Measurements from ENCODE around the gene HDAC4.

HDAC4 gene

DNA sequence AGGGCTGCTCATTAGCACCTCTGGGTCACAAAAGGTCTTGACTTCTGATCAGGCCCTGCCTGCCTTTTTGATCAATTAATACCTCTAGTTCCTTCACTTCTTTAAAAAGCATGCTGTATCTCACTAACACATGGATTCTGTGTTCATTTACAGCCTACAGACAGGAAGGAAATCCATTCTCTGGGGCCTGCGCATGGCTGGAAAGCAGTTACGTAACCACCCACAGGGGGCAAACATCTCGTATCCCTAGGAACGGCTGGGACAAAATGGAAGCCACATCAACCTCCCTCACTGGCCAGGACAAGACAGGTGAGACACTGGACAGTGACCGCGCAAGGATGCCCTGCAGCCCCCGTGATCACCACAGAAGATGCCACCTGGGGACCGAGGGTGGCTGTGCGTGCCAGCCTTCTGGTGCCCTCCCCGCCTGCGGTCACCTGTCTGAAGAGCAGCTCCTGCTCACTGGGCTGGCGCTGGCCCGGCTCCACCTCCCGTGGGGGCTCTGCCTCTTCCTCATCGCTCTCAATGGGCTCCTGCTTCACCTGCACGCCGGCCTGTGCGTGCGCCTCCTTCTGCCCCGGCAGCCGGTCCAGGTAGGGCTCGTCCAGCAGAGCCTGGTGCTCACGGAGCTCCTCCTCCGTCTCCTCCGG lies 286.1 kb downstream of the HDAC4 start:
- Histone ChIP-seq H3K9me3 (ENCODE audit: insufficient read depth, low read depth, low read length) (no peaks in the 10 kb centered on the region), H3K27me3 (ENCODE audit: insufficient read depth, low read length, poor library complexity, severe bottlenecking) (no peaks in the 10 kb centered on the region), H4K20me1 (ENCODE audit: insufficient read depth, low read length, poor library complexity, severe bottlenecking) (no peaks in the 10 kb centered on the region), H3K9ac (ENCODE audit: low read depth, low read length, poor library complexity, severe bottlenecking) (no peak overlapping the region), H3K9me2 (replicated peaks; ENCODE audit: low read depth, low read length) (no peaks in the 10 kb centered on the region), H3K79me2 (ENCODE audit: insufficient read depth, low read length) (no peaks in the 10 kb centered on the region), H2AFZ (ENCODE audit: low read length) (no peak overlapping the region), H3F3A (ENCODE audit: low read depth) (no peaks in the 10 kb centered on the region), H3K4me1 (ENCODE audit: insufficient read depth, low read length, poor library complexity, severe bottlenecking) (peaks cover 5% of the 10 kb centered on the region), H3K4me3 (ENCODE audit: low read length, poor library complexity, severe bottlenecking) (no peak overlapping the region), H3K36me3 (ENCODE audit: insufficient read depth, low read length) (no peaks in the 10 kb centered on the region), H3K4me2 (ENCODE audit: low read depth, low read length, poor library complexity, severe bottlenecking) (no peak overlapping the region)
- TF ChIP-seq, protein P1, sequence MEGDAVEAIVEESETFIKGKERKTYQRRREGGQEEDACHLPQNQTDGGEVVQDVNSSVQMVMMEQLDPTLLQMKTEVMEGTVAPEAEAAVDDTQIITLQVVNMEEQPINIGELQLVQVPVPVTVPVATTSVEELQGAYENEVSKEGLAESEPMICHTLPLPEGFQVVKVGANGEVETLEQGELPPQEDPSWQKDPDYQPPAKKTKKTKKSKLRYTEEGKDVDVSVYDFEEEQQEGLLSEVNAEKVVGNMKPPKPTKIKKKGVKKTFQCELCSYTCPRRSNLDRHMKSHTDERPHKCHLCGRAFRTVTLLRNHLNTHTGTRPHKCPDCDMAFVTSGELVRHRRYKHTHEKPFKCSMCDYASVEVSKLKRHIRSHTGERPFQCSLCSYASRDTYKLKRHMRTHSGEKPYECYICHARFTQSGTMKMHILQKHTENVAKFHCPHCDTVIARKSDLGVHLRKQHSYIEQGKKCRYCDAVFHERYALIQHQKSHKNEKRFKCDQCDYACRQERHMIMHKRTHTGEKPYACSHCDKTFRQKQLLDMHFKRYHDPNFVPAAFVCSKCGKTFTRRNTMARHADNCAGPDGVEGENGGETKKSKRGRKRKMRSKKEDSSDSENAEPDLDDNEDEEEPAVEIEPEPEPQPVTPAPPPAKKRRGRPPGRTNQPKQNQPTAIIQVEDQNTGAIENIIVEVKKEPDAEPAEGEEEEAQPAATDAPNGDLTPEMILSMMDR (conservative IDR thresholded peaks at IDR 0.05; ENCODE audit: low read length), result no peak
- no peak for TF ChIP-seq EZH2phosphoT487 (IDR thresholded peaks at IDR 0.05; ENCODE audit: borderline replicate concordance)

DNA sequence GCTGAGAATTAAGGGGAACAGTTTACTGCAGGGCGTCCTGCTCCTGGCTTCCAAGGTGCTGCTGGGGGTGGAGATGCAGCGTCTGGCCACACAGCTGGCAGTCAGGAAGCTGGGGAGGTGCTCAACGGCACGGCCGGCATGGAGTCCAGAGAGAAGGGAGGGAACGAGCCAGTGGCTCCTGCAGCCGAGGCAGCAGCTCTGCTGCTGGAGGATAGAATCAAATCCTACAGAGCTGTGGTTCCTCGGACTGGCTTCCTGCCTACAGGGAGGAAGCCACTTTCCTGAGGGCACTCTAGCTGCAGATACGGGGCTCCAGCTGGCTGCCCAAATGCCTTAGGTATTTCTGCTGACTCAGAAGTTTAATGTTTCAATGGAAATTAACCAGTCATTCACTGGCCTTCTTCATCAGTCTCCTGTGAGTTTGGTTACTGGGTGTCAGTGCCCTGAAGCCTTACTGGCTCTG lies 286.7 kb downstream of the HDAC4 start:
- H3K4me1 ChIP-seq (ENCODE audit: insufficient read depth, low read length, poor library complexity, severe bottlenecking), result peaks cover 5% of the 10 kb centered on the region
- no peaks in the 10 kb centered on the region for H3K9me3 ChIP-seq (ENCODE audit: insufficient read depth, low read depth, low read length)
- H3K4me2 ChIP-seq (ENCODE audit: low read depth, low read length, poor library complexity, severe bottlenecking), result no peak overlapping the region
- no peak overlapping the region for H3K4me3 ChIP-seq (ENCODE audit: low read length, poor library complexity, severe bottlenecking)
- no peaks in the 10 kb centered on the region for H3K27me3 ChIP-seq (ENCODE audit: insufficient read depth, low read length, poor library complexity, severe bottlenecking)
- no peaks in the 10 kb centered on the region for H3K9me2 ChIP-seq (replicated peaks; ENCODE audit: low read depth, low read length)
- no peaks in the 10 kb centered on the region for H3K79me2 ChIP-seq (ENCODE audit: insufficient read depth, low read length)
- H4K20me1 ChIP-seq (ENCODE audit: insufficient read depth, low read length, poor library complexity, severe bottlenecking), result no peaks in the 10 kb centered on the region
- H3F3A ChIP-seq (ENCODE audit: low read depth), result no peaks in the 10 kb centered on the region
- TF ChIP-seq, protein P1 (conservative IDR thresholded peaks at IDR 0.05; ENCODE audit: low read length), result no peak
- no peak for TF ChIP-seq EZH2phosphoT487 (IDR thresholded peaks at IDR 0.05; ENCODE audit: borderline replicate concordance)
- H3K36me3 ChIP-seq (ENCODE audit: insufficient read depth, low read length), result no peaks in the 10 kb centered on the region
- no peak overlapping the region for H3K9ac ChIP-seq (ENCODE audit: low read depth, low read length, poor library complexity, severe bottlenecking)
- H2AFZ ChIP-seq (ENCODE audit: low read length), result no peak overlapping the region

DNA sequence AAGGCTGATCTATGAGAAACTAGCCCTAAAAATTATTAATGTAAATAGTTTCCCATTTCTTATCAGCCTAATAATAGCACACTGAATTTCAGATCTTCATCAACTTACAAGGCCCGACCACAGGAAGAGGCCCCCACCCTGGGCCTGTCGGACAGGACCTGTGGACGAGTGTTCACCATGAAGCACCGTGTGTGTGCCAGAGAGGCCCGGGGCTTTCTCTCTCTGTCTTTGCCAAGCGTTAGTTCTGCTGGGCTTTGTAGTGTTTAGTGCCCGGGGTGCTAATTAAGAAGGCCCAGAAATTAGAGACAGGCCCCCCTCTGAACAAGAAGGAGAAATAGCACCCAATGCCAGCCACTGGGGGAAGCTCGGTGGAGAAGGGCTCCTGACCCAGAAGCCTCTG lies 287.2 kb downstream of the HDAC4 start:
- peaks cover 5% of the 10 kb centered on the region for H3K4me1 ChIP-seq (ENCODE audit: insufficient read depth, low read length, poor library complexity, severe bottlenecking)
- no peak overlapping the region for H3K4me3 ChIP-seq (ENCODE audit: low read length, poor library complexity, severe bottlenecking)
- no peaks in the 10 kb centered on the region for H3K36me3 ChIP-seq (ENCODE audit: insufficient read depth, low read length)
- H3K4me2 ChIP-seq (ENCODE audit: low read depth, low read length, poor library complexity, severe bottlenecking), result no peak overlapping the region
- H3K9me3 ChIP-seq (ENCODE audit: insufficient read depth, low read depth, low read length), result no peaks in the 10 kb centered on the region
- no peaks in the 10 kb centered on the region for H3F3A ChIP-seq (ENCODE audit: low read depth)
- no peaks in the 10 kb centered on the region for H3K79me2 ChIP-seq (ENCODE audit: insufficient read depth, low read length)
- no peak overlapping the region for H2AFZ ChIP-seq (ENCODE audit: low read length)
- no peaks in the 10 kb centered on the region for H3K27me3 ChIP-seq (ENCODE audit: insufficient read depth, low read length, poor library complexity, severe bottlenecking)
- H4K20me1 ChIP-seq (ENCODE audit: insufficient read depth, low read length, poor library complexity, severe bottlenecking), result no peaks in the 10 kb centered on the region
- TF ChIP-seq, protein P1 (conservative IDR thresholded peaks at IDR 0.05; ENCODE audit: low read length), result no peak
- TF ChIP-seq EZH2phosphoT487 (IDR thresholded peaks at IDR 0.05; ENCODE audit: borderline replicate concordance), result no peak
- H3K9me2 ChIP-seq (replicated peaks; ENCODE audit: low read depth, low read length), result no peaks in the 10 kb centered on the region
- no peak overlapping the region for H3K9ac ChIP-seq (ENCODE audit: low read depth, low read length, poor library complexity, severe bottlenecking)

Data from Loucy (cell line).